Activated CD8-positive, alpha-beta memory T cell treated with anti-CD3 and anti-CD28 coated beads, Interleukin-2, amount 50 U/mL, for 48 hours (primary cell): ENCODE results near the gene CD300LF.

ENCODE experiments used
- DNase-seq: peaks from one replicate; pipeline ENCODE4 v3.0.0-alpha.2; 2020

The CD300LF gene

GRCh38 chr17:74712756-74713155 lies at the start of gene CD300LF:
Gene CD300LF, minus strand, starts transcription at chr17:74712923. Its CDS starts 57 bp downstream, at chr17:74712866.
- DNase-seq, result no peak

- no peak for DNase-seq
These were observed 49.2 kb upstream of the CD300LF start for GRCh38 chr17:74761931-74762330.

- no peak for DNase-seq
These were observed 48.7 kb upstream of the CD300LF start for GRCh38 chr17:74761419-74761818.

GRCh38 chr17:74760404-74761105 lies 47.8 kb upstream of the CD300LF start:
- no peak for DNase-seq

- no peak for DNase-seq
These were observed 47.2 kb upstream of the CD300LF start for GRCh38 chr17:74759941-74760340.

DNA sequence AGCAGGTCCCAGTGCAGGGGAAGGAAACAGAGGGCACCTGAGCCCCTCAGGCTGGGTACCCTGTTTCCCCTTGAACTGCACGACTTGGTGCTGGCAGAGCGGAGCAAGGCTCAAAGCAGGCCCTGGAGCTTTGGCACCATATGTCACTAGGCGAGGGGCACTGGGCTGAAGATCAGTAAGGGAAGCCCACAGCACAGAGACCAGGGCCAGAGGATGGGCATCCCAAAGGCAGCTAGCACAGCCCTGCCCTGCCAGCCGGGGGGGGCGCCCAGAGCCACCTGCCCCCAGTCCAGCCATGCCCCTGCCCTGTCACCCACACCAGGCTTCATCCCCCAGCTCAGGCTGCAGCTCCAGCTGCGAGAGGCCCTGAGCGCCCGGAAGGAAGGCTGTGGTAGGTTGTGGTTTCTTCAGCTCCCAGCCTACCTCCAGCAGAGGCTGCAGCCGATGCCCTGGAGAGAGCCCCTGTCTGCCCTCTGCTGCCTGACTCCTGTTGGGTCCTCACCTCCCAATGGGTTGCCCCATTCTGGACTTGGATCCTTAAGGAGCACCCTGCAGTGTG lies 46.6 kb upstream of the CD300LF start:
- peak; percentile 72 for DNase-seq

DNA sequence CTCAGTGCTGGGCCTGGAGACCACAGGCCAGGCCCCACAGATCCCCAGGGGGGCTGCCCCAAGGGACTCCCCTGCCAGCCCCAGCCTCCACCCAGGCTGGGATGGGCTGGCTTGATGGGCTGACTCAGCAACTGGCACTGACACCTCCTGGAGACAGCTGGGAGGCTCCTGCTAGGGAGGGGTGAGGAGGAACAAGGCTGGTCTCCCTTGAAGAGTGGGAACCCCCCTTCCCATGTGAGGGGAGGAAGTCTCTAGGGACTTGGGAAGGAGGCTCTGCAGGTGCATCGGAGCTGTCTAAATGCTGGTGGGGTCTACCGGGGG lies 46.1 kb upstream of the CD300LF start:
- DNase-seq, result no peak

GRCh38 chr17:74757931-74758847 lies 45.5 kb upstream of the CD300LF start:
- no peak for DNase-seq

GRCh38 chr17:74757502-74757901 lies 44.8 kb upstream of the CD300LF start:
- no peak for DNase-seq

DNA sequence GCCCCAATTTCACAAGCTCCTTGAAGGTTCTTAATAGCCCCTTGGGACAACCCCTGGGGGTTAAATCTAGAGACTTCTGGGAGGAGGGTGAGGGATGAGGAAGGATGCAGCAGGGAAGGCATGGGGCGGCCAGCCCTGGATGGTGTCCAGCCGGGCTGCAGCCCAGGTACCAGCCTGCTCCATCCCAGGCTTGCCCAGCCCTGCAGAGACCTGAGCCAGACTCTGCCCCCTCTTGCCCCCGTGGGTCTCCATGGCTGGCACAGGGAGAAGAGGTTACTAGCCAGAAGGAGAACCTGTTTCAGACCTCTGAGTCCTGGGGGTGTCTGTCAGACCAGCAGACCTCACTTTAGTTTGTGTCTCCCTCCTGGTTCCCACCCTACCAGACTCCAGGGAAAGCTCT lies 44.2 kb upstream of the CD300LF start:
- DNase-seq, result no peak

DNA sequence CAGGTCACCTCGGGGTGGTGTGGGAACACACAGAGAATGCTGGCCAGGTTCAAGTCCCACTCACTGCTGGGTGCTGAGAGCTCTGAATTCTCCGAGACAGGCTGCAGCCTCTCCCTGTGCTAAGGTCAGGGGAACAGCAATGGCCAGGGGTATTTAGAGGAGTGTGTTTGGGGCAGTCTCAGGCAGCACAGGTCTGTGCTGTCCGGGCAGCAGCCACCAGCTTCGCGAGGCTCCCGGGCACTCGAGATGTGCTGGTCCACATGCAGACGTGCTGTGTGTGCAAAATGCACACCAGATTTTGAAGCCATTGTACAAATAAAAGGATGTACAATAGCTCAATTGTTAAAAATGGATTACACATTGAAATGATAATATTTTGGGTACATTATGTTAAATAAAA lies 42.8 kb upstream of the CD300LF start:
- DNase-seq, result no peak

DNA sequence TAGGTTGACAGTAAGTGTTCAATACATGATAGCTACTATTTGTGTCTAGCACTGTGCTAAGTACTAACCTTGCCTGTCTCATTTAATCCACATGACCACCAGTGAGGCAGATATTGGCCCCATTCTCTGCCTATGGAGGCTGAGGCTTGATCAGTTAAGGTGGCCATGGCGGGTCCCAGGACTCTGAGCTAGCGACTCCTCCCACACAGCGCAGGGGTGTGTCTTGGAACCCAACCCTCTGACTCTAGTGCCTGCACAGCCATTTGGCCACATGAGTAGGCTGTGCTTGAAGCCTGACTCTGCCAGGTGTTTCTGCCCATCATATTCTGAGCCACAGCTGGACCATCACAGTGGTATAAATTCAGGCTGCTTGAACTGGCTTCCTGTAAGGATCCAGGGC lies 42.1 kb upstream of the CD300LF start:
- no peak for DNase-seq

DNA sequence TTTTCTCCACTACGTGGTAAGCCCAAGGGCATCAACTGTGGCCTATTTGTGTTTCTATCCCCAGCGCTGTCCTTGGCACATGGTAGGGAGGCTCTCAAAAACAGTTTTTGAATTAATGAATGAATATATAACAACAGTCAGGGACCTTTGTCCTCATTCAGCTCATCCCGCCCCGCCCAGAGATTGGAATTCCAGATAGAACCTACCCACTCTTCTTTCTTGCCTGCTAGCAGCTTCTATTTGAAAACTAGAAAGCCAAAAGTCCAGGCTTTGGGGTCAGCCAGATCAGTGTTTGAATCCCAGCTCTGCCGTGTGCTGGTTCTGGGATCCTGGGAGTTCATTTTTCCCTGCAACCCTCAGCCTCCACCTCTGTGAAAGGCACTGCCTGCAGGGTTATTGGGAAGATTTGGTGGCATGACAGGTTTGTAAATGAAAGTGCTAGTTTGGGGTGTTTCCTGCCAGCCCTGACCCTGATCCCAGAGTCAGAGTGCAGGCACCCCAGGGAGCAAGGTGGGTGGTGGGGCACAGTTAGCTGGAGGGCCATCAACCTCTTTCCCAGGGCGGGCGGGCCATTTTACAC lies 40.2 kb upstream of the CD300LF start:
- DNase-seq, result no peak

GRCh38 chr17:74752415-74752814 lies 39.7 kb upstream of the CD300LF start:
- no peak for DNase-seq

- no peak for DNase-seq
These were observed 37.8 kb upstream of the CD300LF start for GRCh38 chr17:74750327-74751069.

- no peak for DNase-seq
These were observed 37.3 kb upstream of the CD300LF start for GRCh38 chr17:74750039-74750326.

GRCh38 chr17:74749279-74750038 lies 36.7 kb upstream of the CD300LF start:
- peak; percentile 80 for DNase-seq

DNA sequence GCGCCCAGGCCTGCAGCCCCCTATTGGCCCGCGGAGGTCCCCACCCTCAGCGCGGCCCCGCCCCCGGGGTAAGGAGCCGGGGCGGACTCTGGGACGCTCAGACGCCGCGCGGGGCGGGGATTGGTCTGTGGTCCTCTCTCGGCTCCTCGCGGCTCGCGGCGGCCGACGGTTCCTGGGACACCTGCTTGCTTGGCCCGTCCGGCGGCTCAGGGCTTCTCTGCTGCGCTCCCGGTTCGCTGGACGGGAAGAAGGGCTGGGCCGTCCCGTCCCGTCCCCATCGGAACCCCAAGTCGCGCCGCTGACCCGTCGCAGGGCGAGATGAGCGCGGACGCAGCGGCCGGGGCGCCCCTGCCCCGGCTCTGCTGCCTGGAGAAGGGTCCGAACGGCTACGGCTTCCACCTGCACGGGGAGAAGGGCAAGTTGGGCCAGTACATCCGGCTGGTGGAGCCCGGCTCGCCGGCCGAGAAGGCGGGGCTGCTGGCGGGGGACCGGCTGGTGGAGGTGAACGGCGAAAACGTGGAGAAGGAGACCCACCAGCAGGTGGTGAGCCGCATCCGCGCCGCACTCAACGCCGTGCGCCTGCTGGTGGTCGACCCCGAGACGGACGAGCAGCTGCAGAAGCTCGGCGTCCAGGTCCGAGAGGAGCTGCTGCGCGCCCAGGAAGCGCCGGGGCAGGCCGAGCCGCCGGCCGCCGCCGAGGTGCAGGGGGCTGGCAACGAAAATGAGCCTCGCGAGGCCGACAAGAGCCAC lies 36.0 kb upstream of the CD300LF start, which contains the start of gene NHERF1:
Gene NHERF1, plus strand, starts transcription at position 100 of the 750 bp plus-strand sequence. Its CDS starts 219 bp downstream, at position 319.
- peak; percentile 97 for DNase-seq

- no peak for DNase-seq
These were observed 35.5 kb upstream of the CD300LF start for GRCh38 chr17:74748279-74748528.

DNA sequence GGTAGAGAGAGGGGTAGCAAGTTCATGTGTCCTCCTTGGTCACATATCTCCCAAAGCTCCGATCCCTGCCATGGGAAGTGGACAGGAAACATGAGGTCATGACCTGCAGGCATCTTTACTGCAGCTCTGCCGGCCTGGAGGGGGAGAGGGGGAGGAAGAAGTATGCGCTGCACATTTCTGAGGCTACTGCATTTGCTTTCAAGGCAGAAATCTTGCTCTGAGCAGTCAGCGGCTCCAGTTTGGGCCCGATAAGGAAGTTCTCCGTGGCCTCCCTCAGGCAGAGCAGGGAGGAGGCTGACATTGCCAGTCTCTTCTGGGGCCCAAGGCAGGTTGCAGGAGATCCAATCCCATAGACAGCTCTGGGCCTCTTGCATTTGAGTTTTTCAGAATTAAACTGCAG lies 34.2 kb upstream of the CD300LF start:
- no peak for DNase-seq

DNA sequence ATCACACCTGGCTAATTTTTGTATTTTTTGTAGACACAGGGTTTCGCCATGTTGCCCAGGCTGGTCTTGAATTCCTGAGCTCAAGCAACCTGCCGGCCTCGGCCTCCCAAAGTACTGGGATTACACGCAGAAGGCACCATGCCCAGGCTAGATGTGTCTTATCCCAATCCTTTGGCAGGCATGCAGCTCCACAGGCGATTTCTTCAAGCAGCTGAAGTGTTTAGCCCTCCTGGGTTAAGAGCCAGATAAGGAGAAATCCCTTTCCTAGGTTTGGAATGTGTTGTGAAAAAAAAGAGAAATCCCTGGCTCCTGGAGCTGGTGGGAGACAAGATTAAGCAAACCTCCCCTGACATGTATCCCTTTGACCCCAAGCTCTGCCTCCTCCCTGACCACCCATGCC lies 33.7 kb upstream of the CD300LF start:
- no peak for DNase-seq
